ENCODE measurements around the gene ADGRL3. TPM values are rescaled to one million over a fixed set of nuclear protein-coding genes. Genes with fewer than 3 reads are reported as not detected.

ADGRL3 gene
- total and polyA plus RNA-seq, 4 donors: 0.07 to 1.7 (median 0.82) TPM

DNA sequence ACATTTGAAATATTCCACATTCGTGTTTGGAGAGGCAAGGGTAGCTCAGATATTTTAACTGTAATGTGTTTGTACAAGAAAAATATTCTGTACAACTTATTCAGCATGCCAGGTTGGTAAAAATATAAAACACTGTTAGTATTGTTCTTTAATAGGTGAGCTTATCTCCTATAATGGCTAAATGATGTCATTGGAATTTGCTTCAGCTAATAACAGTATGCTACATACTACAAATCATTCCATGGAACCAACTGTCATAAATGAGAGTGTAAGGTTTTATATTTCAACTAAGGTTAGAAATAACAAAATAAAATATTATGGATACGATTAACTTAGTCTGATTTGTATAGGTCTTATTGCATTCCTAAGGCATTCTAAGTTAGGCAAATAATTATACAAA, 206.6 kb downstream of the ADGRL3 start (continued):
- TF ChIP-seq, protein P1, sequence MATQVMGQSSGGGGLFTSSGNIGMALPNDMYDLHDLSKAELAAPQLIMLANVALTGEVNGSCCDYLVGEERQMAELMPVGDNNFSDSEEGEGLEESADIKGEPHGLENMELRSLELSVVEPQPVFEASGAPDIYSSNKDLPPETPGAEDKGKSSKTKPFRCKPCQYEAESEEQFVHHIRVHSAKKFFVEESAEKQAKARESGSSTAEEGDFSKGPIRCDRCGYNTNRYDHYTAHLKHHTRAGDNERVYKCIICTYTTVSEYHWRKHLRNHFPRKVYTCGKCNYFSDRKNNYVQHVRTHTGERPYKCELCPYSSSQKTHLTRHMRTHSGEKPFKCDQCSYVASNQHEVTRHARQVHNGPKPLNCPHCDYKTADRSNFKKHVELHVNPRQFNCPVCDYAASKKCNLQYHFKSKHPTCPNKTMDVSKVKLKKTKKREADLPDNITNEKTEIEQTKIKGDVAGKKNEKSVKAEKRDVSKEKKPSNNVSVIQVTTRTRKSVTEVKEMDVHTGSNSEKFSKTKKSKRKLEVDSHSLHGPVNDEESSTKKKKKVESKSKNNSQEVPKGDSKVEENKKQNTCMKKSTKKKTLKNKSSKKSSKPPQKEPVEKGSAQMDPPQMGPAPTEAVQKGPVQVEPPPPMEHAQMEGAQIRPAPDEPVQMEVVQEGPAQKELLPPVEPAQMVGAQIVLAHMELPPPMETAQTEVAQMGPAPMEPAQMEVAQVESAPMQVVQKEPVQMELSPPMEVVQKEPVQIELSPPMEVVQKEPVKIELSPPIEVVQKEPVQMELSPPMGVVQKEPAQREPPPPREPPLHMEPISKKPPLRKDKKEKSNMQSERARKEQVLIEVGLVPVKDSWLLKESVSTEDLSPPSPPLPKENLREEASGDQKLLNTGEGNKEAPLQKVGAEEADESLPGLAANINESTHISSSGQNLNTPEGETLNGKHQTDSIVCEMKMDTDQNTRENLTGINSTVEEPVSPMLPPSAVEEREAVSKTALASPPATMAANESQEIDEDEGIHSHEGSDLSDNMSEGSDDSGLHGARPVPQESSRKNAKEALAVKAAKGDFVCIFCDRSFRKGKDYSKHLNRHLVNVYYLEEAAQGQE (IDR thresholded peaks at IDR 0.05): no peak
- no peak for TF ChIP-seq RXRA (IDR thresholded peaks at IDR 0.05)
- no peak for TF ChIP-seq RAD21 (IDR thresholded peaks at IDR 0.05)
- no peak for TF ChIP-seq SP1 (IDR thresholded peaks at IDR 0.05)
- TF ChIP-seq MAX (IDR thresholded peaks at IDR 0.05): no peak
- TF ChIP-seq TAF1 (conservative IDR thresholded peaks at IDR 0.05): no peak
- no peak for TF ChIP-seq FOXA2 (IDR thresholded peaks at IDR 0.05)
- TF ChIP-seq JUND (IDR thresholded peaks at IDR 0.05): no peak
- TF ChIP-seq FOXA1 (IDR thresholded peaks at IDR 0.05): no peak
- TF ChIP-seq HNF4A (conservative IDR thresholded peaks at IDR 0.05): no peak

DNA sequence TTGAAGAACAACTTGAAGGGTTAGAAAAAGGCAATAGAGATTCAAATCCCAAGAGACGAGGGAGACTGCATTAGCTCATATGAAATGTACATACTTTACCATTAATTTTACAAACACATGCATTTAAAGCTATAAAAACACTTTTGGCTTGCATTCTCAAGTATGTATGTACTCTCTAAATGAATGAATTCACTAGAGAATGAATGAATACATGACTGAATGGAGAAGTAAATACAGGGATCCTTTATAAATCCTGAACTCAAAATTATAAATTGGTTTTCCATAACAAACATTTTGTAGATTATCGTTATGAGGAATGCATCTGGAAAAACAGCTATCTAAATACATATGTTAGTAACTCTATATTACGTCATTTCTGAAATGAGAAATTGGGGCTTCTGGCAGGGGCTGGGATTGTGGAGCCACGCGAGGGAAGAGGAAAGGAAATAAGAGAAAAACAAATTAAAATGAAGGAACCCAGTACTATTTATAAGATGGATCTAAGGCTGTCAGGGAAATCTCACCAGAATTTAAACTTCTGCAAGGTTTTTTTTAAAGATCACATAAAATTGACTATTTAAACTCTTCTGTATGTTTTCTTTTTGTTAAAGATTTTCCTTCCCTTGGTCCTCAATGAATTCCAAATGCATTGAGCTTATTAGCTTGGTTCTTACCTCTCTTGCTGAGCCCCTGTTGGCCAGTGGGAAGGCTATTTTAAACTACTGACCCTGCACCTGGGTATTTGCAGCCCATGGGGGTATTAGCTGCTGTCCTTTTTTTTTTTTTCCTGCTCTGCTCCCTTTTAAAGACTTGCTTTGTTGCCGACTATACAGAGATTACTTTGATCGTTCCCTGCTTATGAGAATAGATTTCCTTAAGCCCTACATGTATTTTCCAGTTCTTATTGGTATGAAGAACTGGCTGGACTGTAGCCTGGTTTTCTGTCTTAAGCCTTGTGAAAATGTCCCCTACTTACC, 207.8 kb downstream of the ADGRL3 start:
- no peak for DNase-seq (ENCODE audit: low spot score)
- Histone ChIP-seq H3K4me1 (ENCODE audit: control insufficient read depth in 4 of 4, insufficient read depth in 4 of 4, low read length in 3 of 4) (no peaks in the 10 kb centered on the region), H3K27me3 (ENCODE audit: control insufficient read depth in 4 of 4, insufficient read depth in 4 of 4, low read length in 3 of 4) (no peaks in the 10 kb centered on the region), H3K36me3 (ENCODE audit: control insufficient read depth in 4 of 4, insufficient read depth in 3 of 4, low read depth in 1 of 4, low read length in 3 of 4) (no peaks in the 10 kb centered on the region), H3K9me3 (ENCODE audit: control insufficient read depth in 4 of 4, low read length in 3 of 4) (no peaks in the 10 kb centered on the region), H3K9ac (ENCODE audit: low read depth in 1 of 2, low read length in 2 of 2) (no peak overlapping the region), H3K27ac (ENCODE audit: low read depth in 1 of 2, low read length in 2 of 2) (no peak overlapping the region), H3K4me3 (ENCODE audit: low read depth in 1 of 3, low read length in 3 of 3) (no peak overlapping the region)
- no peak for TF ChIP-seq GABPA (IDR thresholded peaks at IDR 0.05 in 1 of 2, conservative IDR thresholded peaks at IDR 0.05 in 1 of 2)
- no peak for TF ChIP-seq ATF3 (IDR thresholded peaks at IDR 0.05)
- TF ChIP-seq MAX (IDR thresholded peaks at IDR 0.05): no peak
- no peak for TF ChIP-seq EGR1 (IDR thresholded peaks at IDR 0.05; ENCODE audit: low read depth in 2 of 2)
- TF ChIP-seq FOXA1 (IDR thresholded peaks at IDR 0.05): no peak
- no peak for TF ChIP-seq CTCF (IDR thresholded peaks at IDR 0.05; ENCODE audit: low read depth, low read length, missing input control)
- TF ChIP-seq, protein P1 (IDR thresholded peaks at IDR 0.05): no peak
- no peak for TF ChIP-seq NR2F2 (IDR thresholded peaks at IDR 0.05)
- TF ChIP-seq TAF1 (conservative IDR thresholded peaks at IDR 0.05): no peak
- no peak for TF ChIP-seq HNF4A (conservative IDR thresholded peaks at IDR 0.05)
- TF ChIP-seq YY1 (IDR thresholded peaks at IDR 0.05): no peak
- no peak for TF ChIP-seq ZBTB33 (IDR thresholded peaks at IDR 0.05)
- no peak for TF ChIP-seq RXRA (IDR thresholded peaks at IDR 0.05)
- TF ChIP-seq SP1 (IDR thresholded peaks at IDR 0.05): no peak
- no peak for TF ChIP-seq FOXA2 (IDR thresholded peaks at IDR 0.05)
- TF ChIP-seq HNF4G (IDR thresholded peaks at IDR 0.05): no peak
- no peak for TF ChIP-seq JUND (IDR thresholded peaks at IDR 0.05)
- WGBS: 73% methylated on average over 7 of the region's 7 CpGs

All from liver (tissue), 9 donors.